Spinal cord (tissue), 10 donors: ENCODE measurements around the gene CACNB2. TPM values are rescaled to one million over a fixed set of nuclear protein-coding genes. Genes with fewer than 3 reads are reported as not detected.
A peak's percentile ranks its signal among the peaks of the same experiment; 100 is the strongest.
"Not testable (repeated sequence)": the region's sequence is repeated elsewhere in the genome, so short reads cannot be mapped to it uniquely, and the experiment has no call there.

Experiments used
- DNase-seq, 6 donors: peaks; one replicate each; pipeline versions ENCODE4 v3.0.0 to v3.0.0-alpha.2; 2013 to 2015; ENCODE audit warnings: low spot score in 6 of 6, low read depth in 4 of 6
- H3K27ac ChIP-seq: one replicate; pipeline ENCODE4 v1.5.1; 2013; ENCODE audit warnings: low read depth, low read length, control low read depth
- H3K27me3 ChIP-seq: one replicate; pipeline ENCODE4 v1.6.1; 2013; ENCODE audit warnings: low read length; ENCODE audit not compliant: control insufficient read depth, insufficient read depth
- H3K36me3 ChIP-seq: one replicate; pipeline ENCODE4 v1.6.1; 2013; ENCODE audit warnings: low read length; ENCODE audit not compliant: control insufficient read depth, insufficient read depth
- H3K4me1 ChIP-seq: one replicate; pipeline ENCODE4 v1.6.1; 2013; ENCODE audit warnings: low read length; ENCODE audit not compliant: control insufficient read depth, insufficient read depth
- H3K4me3 ChIP-seq: one replicate; pipeline ENCODE4 v1.5.1; 2013; ENCODE audit warnings: low read depth, low read length, control low read depth
- H3K9me3 ChIP-seq: one replicate; pipeline ENCODE4 v1.6.1; 2013; ENCODE audit warnings: low read length; ENCODE audit not compliant: control insufficient read depth, insufficient read depth
- WGBS: methylation state at CpG from one replicate; pipeline ENCODE4 v1.1.5; 2013; ENCODE audit warnings: missing lambda C conversion rate; ENCODE audit not compliant: insufficient coverage; 5-methylcytosine and 5-hydroxymethylcytosine counted together
- polyA plus RNA-seq, 2 donors: library from polyadenylated mRNA; unstranded; fragments of 120-200 nt; gene quantifications; one replicate each; pipeline ENCODE4 v1.2.1, GENCODE V29; 2013; ENCODE audit not compliant: insufficient read length in 2 of 2
- total RNA-seq, 2 donors: library from RNA; depleted of rRNA in 1 of 2; stranded (reverse); fragments of 120-200 nt in 1 of 2; fragments of >200 nt in 1 of 2; gene quantifications; one replicate each; pipeline versions ENCODE4 v1.2.3 to v1.2.4, GENCODE V29; 2013 to 2014
- donor health status: healthy.

Gene CACNB2
- total and polyA plus RNA-seq, 4 donors = 18.4 to 32.7 (median 24.9) TPM

GRCh38 chr10:18156797-18157196, 16.6 kb downstream of the CACNB2 start:
- not testable (repeated sequence) for H3K4me1 ChIP-seq, H3K4me3 ChIP-seq, DNase-seq, H3K36me3 ChIP-seq, H3K27me3 ChIP-seq, H3K9me3 ChIP-seq, H3K27ac ChIP-seq
- WGBS = 96% methylated on average over 5 of the region's 8 CpGs

- no peak overlapping the region for H3K27ac ChIP-seq
These were observed 17.7 kb downstream of the CACNB2 start for GRCh38 chr10:18157881-18158280.

GRCh38 chr10:18158773-18159265, 18.6 kb downstream of the CACNB2 start:
- Histone ChIP-seq H3K36me3 (no peaks in the 10 kb centered on the region), H3K27ac (no peak overlapping the region), H3K4me1 (no peaks in the 10 kb centered on the region), H3K9me3 (no peaks in the 10 kb centered on the region), H3K27me3 (no peaks in the 10 kb centered on the region), H3K4me3 (no peak overlapping the region)
- DNase-seq = peak in 2 of 6 donors; percentile 45 to 93
- no CpG with 5 or more reads among the region's 2 CpGs for WGBS

More at GRCh38 chr10:18157881-18158280, 17.7 kb downstream of the CACNB2 start:
- Histone ChIP-seq H3K4me3 (no peak overlapping the region), H3K27me3 (no peaks in the 10 kb centered on the region), H3K4me1 (no peaks in the 10 kb centered on the region), H3K9me3 (no peaks in the 10 kb centered on the region), H3K36me3 (no peaks in the 10 kb centered on the region)
- no CpG with 5 or more reads among the region's 3 CpGs for WGBS
- DNase-seq = no peak

- Histone ChIP-seq H3K4me3 (no peak overlapping the region), H3K36me3 (no peaks in the 10 kb centered on the region), H3K27ac (no peak overlapping the region), H3K27me3 (no peaks in the 10 kb centered on the region), H3K9me3 (no peaks in the 10 kb centered on the region), H3K4me1 (no peaks in the 10 kb centered on the region)
- DNase-seq = no peak
- no CpG with 5 or more reads among the region's 5 CpGs for WGBS
These were observed 19.3 kb downstream of the CACNB2 start for GRCh38 chr10:18159557-18159956.

GRCh38 chr10:18162021-18162627, 21.9 kb downstream of the CACNB2 start:
- 80% methylated on average over 6 of the region's 7 CpGs for WGBS

GRCh38 chr10:18164093-18164492, 23.9 kb downstream of the CACNB2 start:
- H3K36me3 ChIP-seq = no peaks in the 10 kb centered on the region
- H3K4me1 ChIP-seq = no peaks in the 10 kb centered on the region
- no peaks in the 10 kb centered on the region for H3K9me3 ChIP-seq
- WGBS = no CpG with 5 or more reads among the region's 4 CpGs
- no peak overlapping the region for H3K27ac ChIP-seq
- no peak for DNase-seq
- no peak overlapping the region for H3K4me3 ChIP-seq
- no peaks in the 10 kb centered on the region for H3K27me3 ChIP-seq

More at GRCh38 chr10:18162021-18162627, 21.9 kb downstream of the CACNB2 start:
- Histone ChIP-seq H3K27ac (no peak overlapping the region), H3K4me3 (no peak overlapping the region), H3K27me3 (no peaks in the 10 kb centered on the region), H3K9me3 (no peaks in the 10 kb centered on the region), H3K4me1 (no peaks in the 10 kb centered on the region), H3K36me3 (no peaks in the 10 kb centered on the region)
- DNase-seq = no peak

GRCh38 chr10:18164748-18165361, 24.6 kb downstream of the CACNB2 start:
- H3K4me1 ChIP-seq = no peaks in the 10 kb centered on the region
- DNase-seq = no peak
- no peaks in the 10 kb centered on the region for H3K36me3 ChIP-seq
- 96% methylated on average over 7 of the region's 11 CpGs for WGBS
- H3K27me3 ChIP-seq = no peaks in the 10 kb centered on the region
- H3K4me3 ChIP-seq = no peak overlapping the region
- H3K27ac ChIP-seq = no peak overlapping the region
- H3K9me3 ChIP-seq = no peaks in the 10 kb centered on the region

GRCh38 chr10:18178854-18179483, 38.7 kb downstream of the CACNB2 start:
- Histone ChIP-seq H3K4me3 (no peak overlapping the region), H3K27me3 (no peaks in the 10 kb centered on the region), H3K9me3 (no peaks in the 10 kb centered on the region), H3K4me1 (peaks cover 8% of the 10 kb centered on the region), H3K36me3 (no peaks in the 10 kb centered on the region), H3K27ac (no peak overlapping the region)
- DNase-seq = no peak
- no CpG with 5 or more reads among the region's 3 CpGs for WGBS

GRCh38 chr10:18179891-18180290, 39.7 kb downstream of the CACNB2 start:
- H3K27ac ChIP-seq = peak overlapping the region; percentile 50
- no peak overlapping the region for H3K4me3 ChIP-seq
- WGBS = 10% methylated on average over 2 of the region's 6 CpGs
- H3K4me1 ChIP-seq = peaks cover 8% of the 10 kb centered on the region
- peak in 2 of 6 donors; percentile 81 to 86 for DNase-seq
- no peaks in the 10 kb centered on the region for H3K9me3 ChIP-seq
- no peaks in the 10 kb centered on the region for H3K36me3 ChIP-seq
- H3K27me3 ChIP-seq = no peaks in the 10 kb centered on the region
